PFSK-1 (cell line): ENCODE measurements around the gene PMPCA.

Experiments
- FOXP2 ChIP-seq: optimal IDR thresholded peaks from 2 replicates; pipeline ENCODE3; 2011; ENCODE audit warnings: borderline replicate concordance, control low read depth, inconsistent platforms; ENCODE audit not compliant: insufficient read depth; ENCODE audit errors: extremely low read length, extremely low read depth
- POLR2AphosphoS5 ChIP-seq: IDR thresholded peaks from 2 replicates; pipeline ENCODE4 v1.6.1; 2012; ENCODE audit warnings: low read depth, mild to moderate bottlenecking, control low read depth, low read length, moderate library complexity
- REST ChIP-seq, 2 experiments: IDR thresholded peaks; 2 replicates each; pipeline versions ENCODE4 v1.6.1 to v1.8.0; 2011 to 2012; ENCODE audit warnings: low read depth in 2 of 2, low read length in 2 of 2, control low read depth in 1 of 2, inconsistent platforms in 1 of 2, mild to moderate bottlenecking in 1 of 2, moderate library complexity in 1 of 2; ENCODE audit not compliant: insufficient read depth in 1 of 2
- SIN3A ChIP-seq: IDR thresholded peaks from 2 replicates; pipeline ENCODE4 v1.6.1; 2012; ENCODE audit warnings: mild to moderate bottlenecking, low read length, moderate library complexity, borderline replicate concordance; ENCODE audit not compliant: insufficient read depth
- TAF1 ChIP-seq: IDR thresholded peaks from 2 replicates; pipeline ENCODE4 v1.6.1; 2012; ENCODE audit warnings: low read length, control low read depth, borderline replicate concordance; ENCODE audit not compliant: insufficient read depth

Gene PMPCA

GRCh38 chr9:136421791-136422190 lies 11.3 kb downstream of the PMPCA start:
- no peak for TF ChIP-seq REST (IDR thresholded peaks at IDR 0.05; ENCODE audit: insufficient read depth in 1 of 2, low read depth in 2 of 2, low read length in 2 of 2)
- TF ChIP-seq FOXP2, result no peak
- no peak for TF ChIP-seq POLR2AphosphoS5
- no peak for TF ChIP-seq SIN3A
- TF ChIP-seq TAF1, result no peak

GRCh38 chr9:136422876-136423275 lies 12.4 kb downstream of the PMPCA start:
- TF ChIP-seq POLR2AphosphoS5, result no peak

- TF ChIP-seq REST (IDR thresholded peaks at IDR 0.05; ENCODE audit: insufficient read depth in 1 of 2, low read depth in 2 of 2, low read length in 2 of 2) (no peak), POLR2AphosphoS5 (no peak), TAF1 (no peak), SIN3A (no peak), FOXP2 (no peak)
Observed at GRCh38 chr9:136423432-136424146, 13.1 kb downstream of the PMPCA start.

GRCh38 chr9:136424750-136425362 lies 14.4 kb downstream of the PMPCA start:
- TF ChIP-seq TAF1 (no peak), REST (IDR thresholded peaks at IDR 0.05; ENCODE audit: insufficient read depth in 1 of 2, low read depth in 2 of 2, low read length in 2 of 2) (no peak), POLR2AphosphoS5 (no peak), FOXP2 (no peak), SIN3A (no peak)

- no peak for TF ChIP-seq POLR2AphosphoS5
- TF ChIP-seq SIN3A, result no peak
- TF ChIP-seq TAF1, result no peak
- TF ChIP-seq REST (IDR thresholded peaks at IDR 0.05; ENCODE audit: insufficient read depth in 1 of 2, low read depth in 2 of 2, low read length in 2 of 2), result no peak
- no peak for TF ChIP-seq FOXP2
Observed at GRCh38 chr9:136426787-136427186, 16.3 kb downstream of the PMPCA start.
